ENCODE measurements around the gene CPB1.

The CPB1 gene

GRCh38 chr3:148903941-148904340, 76.3 kb downstream of the CPB1 start:
- no peak for TF ChIP-seq CTCF (conservative IDR thresholded peaks at IDR 0.05; ENCODE audit: control insufficient read depth, insufficient read depth, low read depth, low read length)
- H3K4me3 ChIP-seq (ENCODE audit: control insufficient read depth, low read depth, low read length): no peak overlapping the region
- DNase-seq (ENCODE audit: low read depth): no peak

- TF ChIP-seq CTCF (conservative IDR thresholded peaks at IDR 0.05; ENCODE audit: control insufficient read depth, insufficient read depth, low read depth, low read length): no peak
- H3K4me3 ChIP-seq (ENCODE audit: control insufficient read depth, low read depth, low read length): no peak overlapping the region
- DNase-seq (ENCODE audit: low read depth): no peak
Observed at GRCh38 chr3:148906667-148907066, 79.1 kb downstream of the CPB1 start.

Data from fibroblast of mammary gland (primary cell).